NK-92 treated with Interleukin-12 subunit alpha and Interleukin-12 subunit beta, amount 100 ng/mL, for 24 hours (cell line): Measurements from ENCODE around the gene ROBO3.

ENCODE experiments used
- DNase-seq: peaks from one replicate; lab custom pipeline; 2025; lab: John Stamatoyannopoulos, UW

The ROBO3 gene

GRCh38 chr11:124865181-124865901 is at the start of gene ROBO3:
Gene ROBO3 (plus strand): TSS chr11:124865432. CDS start chr11:124865578, 146 bp downstream.
- no peak for DNase-seq

- DNase-seq, result no peak
Measured at GRCh38 chr11:124817036-124817435, 48.2 kb upstream of the ROBO3 start.

GRCh38 chr11:124821995-124822730 is 43.1 kb upstream of the ROBO3 start:
- no peak for DNase-seq

- DNase-seq, result no peak
Measured at GRCh38 chr11:124823512-124824376, 41.5 kb upstream of the ROBO3 start.

GRCh38 chr11:124825876-124826275 is 39.4 kb upstream of the ROBO3 start:
- DNase-seq, result no peak

GRCh38 chr11:124829986-124830385 is 35.2 kb upstream of the ROBO3 start:
- DNase-seq, result no peak

GRCh38 chr11:124830749-124831148 is 34.5 kb upstream of the ROBO3 start:
- DNase-seq, result no peak

- DNase-seq, result no peak
Measured at GRCh38 chr11:124831897-124832296, 33.3 kb upstream of the ROBO3 start.

- DNase-seq, result no peak
Measured at GRCh38 chr11:124832571-124832970, 32.7 kb upstream of the ROBO3 start.

GRCh38 chr11:124834526-124835180 is 30.6 kb upstream of the ROBO3 start:
- no peak for DNase-seq

GRCh38 chr11:124835918-124836317 is 29.3 kb upstream of the ROBO3 start:
- DNase-seq, result no peak

- no peak for DNase-seq
Measured at GRCh38 chr11:124837491-124837856, 27.8 kb upstream of the ROBO3 start.

- no peak for DNase-seq
Measured at GRCh38 chr11:124838805-124839127, 26.5 kb upstream of the ROBO3 start.

- DNase-seq, result no peak
Measured at GRCh38 chr11:124839128-124839971, 25.9 kb upstream of the ROBO3 start.

- no peak for DNase-seq
Measured at GRCh38 chr11:124839972-124840621, 25.1 kb upstream of the ROBO3 start.

GRCh38 chr11:124840666-124841065 is 24.6 kb upstream of the ROBO3 start:
- DNase-seq, result no peak

GRCh38 chr11:124841201-124841600 is 24.0 kb upstream of the ROBO3 start:
- no peak for DNase-seq

GRCh38 chr11:124841840-124842239 is 23.4 kb upstream of the ROBO3 start:
- no peak for DNase-seq

GRCh38 chr11:124842305-124842704 is 22.9 kb upstream of the ROBO3 start:
- DNase-seq, result no peak

- no peak for DNase-seq
Measured at GRCh38 chr11:124843616-124843910, 21.7 kb upstream of the ROBO3 start.

- DNase-seq, result no peak
Measured at GRCh38 chr11:124844664-124845079, 20.6 kb upstream of the ROBO3 start.
